ENCODE measurements around the gene SEMA6A. TPM values are rescaled to one million over a fixed set of nuclear protein-coding genes. Genes with fewer than 3 reads are reported as not detected.

The SEMA6A gene
- total RNA-seq, 4 donors from 2014 or later = 76.7 to 231 (median 117) TPM

GRCh38 chr5:116575326-116576052 lies 866 bp upstream of the SEMA6A start:
- intact Hi-C loops (cut with DNase I; ENCODE audit: low total_unique reads) (loop anchor here (10.0 kb wide), 1 partner anchor 829 kb away; no protein-coding TSS in a partner anchor), in situ Hi-C loops (cut with MboI; ENCODE audit: low pct_ligation_motif_present in 1 of 4, low pct_unique_long_range_greater_than_20kb in 1 of 4, low sequenced_read_pairs in 3 of 4) (loop anchor here (25.0 kb wide), 3 partner anchors 362 to 487 kb away; no protein-coding TSS in a partner anchor)
- WGBS, 2 donors (ENCODE audit: low coverage in 1 of 2) = 0 to 1% methylated on average over 14 to 33 of the region's 33 CpGs
- Histone ChIP-seq H3K9me3 (no peaks in the 10 kb centered on the region), H3K4me1 (peaks cover 0 to 21% (median 9%) of the 10 kb centered on the region in 4 donors), H3K27me3 (peaks cover 14% of the 10 kb centered on the region), H3K36me3 (no peaks in the 10 kb centered on the region), H3K27ac (peak overlapping the region; percentile 81 to 91 (median 88)), H3K4me3 (peak overlapping the region; percentile 66 to 90 (median 74))
- DNase-seq = peak; percentile 29
- no peak for TF ChIP-seq EP300 (IDR thresholded peaks at IDR 0.05; ENCODE audit: low read depth)
- TF ChIP-seq POLR2AphosphoS5 (IDR thresholded peaks at IDR 0.05) = no peak
- TF ChIP-seq POLR2A (IDR thresholded peaks at IDR 0.05) = no peak
- no peak for TF ChIP-seq CTCF (IDR thresholded peaks at IDR 0.05)

GRCh38 chr5:116573702-116574366 lies 789 bp downstream of the SEMA6A start:
- peak; percentile 27 for DNase-seq
- Histone ChIP-seq H3K27ac (peak overlapping the region; percentile 81 to 91 (median 88)), H3K4me3 (peak overlapping the region; percentile 66 to 90 (median 74)), H3K36me3 (no peaks in the 10 kb centered on the region), H3K27me3 (peaks cover 14% of the 10 kb centered on the region), H3K4me1 (peaks cover 0 to 36% (median 14%) of the 10 kb centered on the region in 4 donors), H3K9me3 (no peaks in the 10 kb centered on the region)
- TF ChIP-seq POLR2AphosphoS5 (IDR thresholded peaks at IDR 0.05) (peak in 1 of 3 donors; percentile 28), POLR2A (IDR thresholded peaks at IDR 0.05) (peak; percentile 9), CTCF (IDR thresholded peaks at IDR 0.05) (no peak)
- in situ Hi-C loops (cut with MboI; ENCODE audit: low pct_ligation_motif_present in 1 of 4, low pct_unique_long_range_greater_than_20kb in 1 of 4, low sequenced_read_pairs in 3 of 4) (loop anchor here in 1 of 4 donors (25.0 kb wide), 1 partner anchor 437 kb away; no protein-coding TSS in a partner anchor), intact Hi-C loops (cut with DNase I; ENCODE audit: low total_unique reads) (loop anchor here (10.0 kb wide), 1 partner anchor 831 kb away; no protein-coding TSS in a partner anchor)
- WGBS, 2 donors (ENCODE audit: low coverage in 1 of 2) = 0 to 2% methylated on average over 9 to 57 of the region's 61 CpGs

GRCh38 chr5:116573279-116573701 lies 1.3 kb downstream of the SEMA6A start:
- H3K27me3 ChIP-seq = peaks cover 14% of the 10 kb centered on the region
- peaks cover 0 to 38% (median 14%) of the 10 kb centered on the region in 4 donors for H3K4me1 ChIP-seq
- peak overlapping the region; percentile 81 to 91 (median 88) for H3K27ac ChIP-seq
- TF ChIP-seq POLR2AphosphoS5 (IDR thresholded peaks at IDR 0.05) = peak in 1 of 3 donors; percentile 34
- TF ChIP-seq EP300 (IDR thresholded peaks at IDR 0.05; ENCODE audit: low read depth) = no peak
- no peaks in the 10 kb centered on the region for H3K9me3 ChIP-seq
- in situ Hi-C loops (cut with MboI; ENCODE audit: low pct_ligation_motif_present in 1 of 4, low pct_unique_long_range_greater_than_20kb in 1 of 4, low sequenced_read_pairs in 3 of 4) = loop anchor here in 1 of 4 donors (25.0 kb wide), 1 partner anchor 436 kb away; no protein-coding TSS in a partner anchor
- intact Hi-C loops (cut with DNase I; ENCODE audit: low total_unique reads) = loop anchor here (10.0 kb wide), 1 partner anchor 832 kb away; no protein-coding TSS in a partner anchor
- peak; percentile 50 for DNase-seq
- no peaks in the 10 kb centered on the region for H3K36me3 ChIP-seq
- WGBS, 2 donors (ENCODE audit: low coverage in 1 of 2) = 5% methylated on average over 18 of the region's 35 CpGs; no CpG with 5 or more reads in 1 of the 2 donors
- peak overlapping the region; percentile 66 to 90 (median 74) for H3K4me3 ChIP-seq

DNA sequence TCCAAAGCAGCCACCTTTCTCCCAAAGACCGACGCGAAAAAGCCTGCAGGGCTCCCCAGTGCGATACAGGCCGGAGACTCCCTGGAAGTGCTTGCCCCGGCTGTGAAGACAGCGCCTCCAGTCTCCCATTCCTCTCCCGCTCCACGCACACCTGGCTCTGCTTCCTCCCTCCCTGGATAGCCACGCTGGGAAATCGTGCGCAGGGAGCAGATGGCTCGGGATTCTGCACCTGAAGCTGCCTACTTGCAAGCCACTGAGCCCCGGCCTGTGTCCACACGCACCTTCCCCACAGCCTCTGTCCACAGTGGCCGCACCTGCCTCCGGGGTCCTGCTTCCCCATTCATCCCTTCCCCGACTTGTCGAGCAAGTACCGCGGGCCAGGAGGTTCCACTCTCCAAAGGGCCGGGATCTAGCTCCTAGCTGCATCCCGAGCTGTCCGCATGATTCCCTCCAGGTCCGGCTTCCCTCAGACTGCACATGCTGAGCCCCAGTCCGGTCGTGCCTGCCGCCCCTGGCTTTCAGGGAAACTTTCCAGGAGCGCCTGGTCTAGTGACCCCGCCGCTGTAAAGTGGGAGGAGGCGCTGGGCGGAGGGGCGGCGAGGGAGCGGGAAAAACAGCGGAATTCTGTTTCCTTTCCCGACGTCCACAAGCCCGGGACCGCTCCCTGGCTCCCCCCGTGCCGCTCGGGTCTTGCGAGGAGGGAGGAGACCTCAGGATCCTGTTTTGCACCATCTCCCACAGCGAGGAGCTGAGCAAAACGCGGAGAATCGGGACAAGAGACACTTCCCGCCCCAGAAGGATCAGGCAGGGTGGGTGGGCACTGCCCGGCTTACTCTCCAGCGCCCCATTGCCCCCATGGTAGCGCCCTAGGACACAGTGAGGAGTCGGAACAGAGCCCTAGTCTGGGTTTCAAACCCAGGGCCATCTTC lies 2.0 kb downstream of the SEMA6A start:
- Histone ChIP-seq H3K4me3 (peak overlapping the region; percentile 66 to 90 (median 74)), H3K4me1 (peaks cover 0 to 45% (median 17%) of the 10 kb centered on the region in 4 donors), H3K27ac (peak overlapping the region; percentile 81 to 91 (median 88)), H3K27me3 (peaks cover 14% of the 10 kb centered on the region), H3K9me3 (no peaks in the 10 kb centered on the region), H3K36me3 (no peaks in the 10 kb centered on the region)
- DNase-seq = peak; percentile 56
- intact Hi-C loops (cut with DNase I; ENCODE audit: low total_unique reads) (loop anchor here (10.0 kb wide), 1 partner anchor 832 kb away; no protein-coding TSS in a partner anchor), in situ Hi-C loops (cut with MboI; ENCODE audit: low pct_ligation_motif_present in 1 of 4, low pct_unique_long_range_greater_than_20kb in 1 of 4, low sequenced_read_pairs in 3 of 4) (loop anchor here in 1 of 4 donors (25.0 kb wide), 1 partner anchor 435 kb away; no protein-coding TSS in a partner anchor)
- TF ChIP-seq EP300 (IDR thresholded peaks at IDR 0.05; ENCODE audit: low read depth) (no peak), POLR2A (IDR thresholded peaks at IDR 0.05) (peak; percentile 18)
- 6% methylated on average over 3 to 54 of the region's 54 CpGs for WGBS, 2 donors (ENCODE audit: low coverage in 1 of 2)

Data from transverse colon (tissue), 4 donors.